ENCODE data around the gene TFPI2.

TFPI2 gene

DNA sequence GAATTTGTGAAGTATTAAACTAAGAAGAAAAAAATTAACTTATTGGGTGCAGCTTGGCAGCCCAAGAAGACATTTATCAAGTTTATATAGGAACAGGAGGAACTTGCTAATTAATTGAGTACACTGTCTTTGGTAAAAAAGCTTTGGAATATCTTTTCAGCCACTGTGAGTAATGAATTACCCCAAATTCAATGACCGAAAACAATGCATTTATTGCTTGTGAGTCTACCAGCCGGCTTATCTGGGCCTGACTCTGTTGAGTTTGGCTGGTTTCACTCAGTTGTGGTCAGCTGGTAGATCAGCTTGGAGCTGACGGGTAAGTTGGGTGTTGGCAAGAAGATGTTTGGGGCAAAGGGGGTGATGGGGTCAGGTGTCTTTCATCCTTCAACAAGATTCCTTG is 42.6 kb upstream of the TFPI2 start:
- TF ChIP-seq, protein P1, sequence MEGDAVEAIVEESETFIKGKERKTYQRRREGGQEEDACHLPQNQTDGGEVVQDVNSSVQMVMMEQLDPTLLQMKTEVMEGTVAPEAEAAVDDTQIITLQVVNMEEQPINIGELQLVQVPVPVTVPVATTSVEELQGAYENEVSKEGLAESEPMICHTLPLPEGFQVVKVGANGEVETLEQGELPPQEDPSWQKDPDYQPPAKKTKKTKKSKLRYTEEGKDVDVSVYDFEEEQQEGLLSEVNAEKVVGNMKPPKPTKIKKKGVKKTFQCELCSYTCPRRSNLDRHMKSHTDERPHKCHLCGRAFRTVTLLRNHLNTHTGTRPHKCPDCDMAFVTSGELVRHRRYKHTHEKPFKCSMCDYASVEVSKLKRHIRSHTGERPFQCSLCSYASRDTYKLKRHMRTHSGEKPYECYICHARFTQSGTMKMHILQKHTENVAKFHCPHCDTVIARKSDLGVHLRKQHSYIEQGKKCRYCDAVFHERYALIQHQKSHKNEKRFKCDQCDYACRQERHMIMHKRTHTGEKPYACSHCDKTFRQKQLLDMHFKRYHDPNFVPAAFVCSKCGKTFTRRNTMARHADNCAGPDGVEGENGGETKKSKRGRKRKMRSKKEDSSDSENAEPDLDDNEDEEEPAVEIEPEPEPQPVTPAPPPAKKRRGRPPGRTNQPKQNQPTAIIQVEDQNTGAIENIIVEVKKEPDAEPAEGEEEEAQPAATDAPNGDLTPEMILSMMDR (IDR thresholded peaks at IDR 0.05; ENCODE audit: low read depth, low read length) = no peak
- TF ChIP-seq EZH2phosphoT487 (IDR thresholded peaks at IDR 0.05; ENCODE audit: low read depth) = no peak
- Histone ChIP-seq H2AFZ (ENCODE audit: low read depth, low read length) (no peak overlapping the region), H3K9me3 (ENCODE audit: insufficient read depth, low read length) (no peaks in the 10 kb centered on the region), H3K36me3 (replicated peaks; ENCODE audit: low read depth, low read length) (no peaks in the 10 kb centered on the region), H3K4me2 (ENCODE audit: low read length) (no peak overlapping the region), H3K4me1 (ENCODE audit: low read length) (no peaks in the 10 kb centered on the region), H4K20me1 (ENCODE audit: insufficient read depth, low read length) (no peaks in the 10 kb centered on the region), H3K27me3 (ENCODE audit: low read depth, low read length) (no peaks in the 10 kb centered on the region), H3K27ac (ENCODE audit: low read length) (no peak overlapping the region), H3K9ac (ENCODE audit: low read length) (no peak overlapping the region), H3K4me3 (ENCODE audit: low read length) (no peak overlapping the region), H3K79me2 (ENCODE audit: low read length) (no peaks in the 10 kb centered on the region)

DNA sequence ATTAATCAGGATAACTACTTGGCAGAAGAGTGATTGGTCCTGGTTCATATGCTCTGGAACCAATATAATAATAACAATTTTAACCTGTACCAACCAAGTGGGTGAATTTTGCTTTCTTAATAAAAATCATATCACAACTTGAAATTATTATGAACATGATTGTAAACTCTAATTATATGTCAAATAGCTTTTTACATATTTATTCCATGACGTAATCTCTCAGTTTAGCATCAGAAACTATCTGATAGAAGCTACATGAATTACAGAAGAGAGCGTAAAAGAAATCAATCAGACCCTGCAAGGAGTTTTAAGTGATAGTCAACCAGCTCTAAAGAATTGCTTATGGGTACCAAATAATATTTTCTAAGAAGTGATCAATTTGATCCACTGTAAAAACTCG is 41.1 kb upstream of the TFPI2 start:
- Histone ChIP-seq H3K4me3 (ENCODE audit: low read length) (no peak overlapping the region), H3K4me2 (ENCODE audit: low read length) (no peak overlapping the region), H3K36me3 (replicated peaks; ENCODE audit: low read depth, low read length) (no peaks in the 10 kb centered on the region), H3K9me3 (ENCODE audit: insufficient read depth, low read length) (no peaks in the 10 kb centered on the region), H3K4me1 (ENCODE audit: low read length) (no peaks in the 10 kb centered on the region), H4K20me1 (ENCODE audit: insufficient read depth, low read length) (no peaks in the 10 kb centered on the region), H3K27ac (ENCODE audit: low read length) (no peak overlapping the region), H3K9ac (ENCODE audit: low read length) (no peak overlapping the region), H2AFZ (ENCODE audit: low read depth, low read length) (no peak overlapping the region), H3K27me3 (ENCODE audit: low read depth, low read length) (no peaks in the 10 kb centered on the region), H3K79me2 (ENCODE audit: low read length) (no peaks in the 10 kb centered on the region)
- TF ChIP-seq, protein P1 (IDR thresholded peaks at IDR 0.05; ENCODE audit: low read depth, low read length) = no peak
- no peak for TF ChIP-seq EZH2phosphoT487 (IDR thresholded peaks at IDR 0.05; ENCODE audit: low read depth)

GRCh38 chr7:93927585-93927984 is 37.0 kb upstream of the TFPI2 start:
- Histone ChIP-seq H3K36me3 (replicated peaks; ENCODE audit: low read depth, low read length) (no peaks in the 10 kb centered on the region), H3K27ac (ENCODE audit: low read length) (no peak overlapping the region), H3K9me3 (ENCODE audit: insufficient read depth, low read length) (no peaks in the 10 kb centered on the region), H2AFZ (ENCODE audit: low read depth, low read length) (no peak overlapping the region), H3K9ac (ENCODE audit: low read length) (no peak overlapping the region), H3K27me3 (ENCODE audit: low read depth, low read length) (no peaks in the 10 kb centered on the region), H3K4me1 (ENCODE audit: low read length) (peaks cover 8% of the 10 kb centered on the region), H3K4me3 (ENCODE audit: low read length) (no peak overlapping the region), H3K79me2 (ENCODE audit: low read length) (no peaks in the 10 kb centered on the region), H3K4me2 (ENCODE audit: low read length) (no peak overlapping the region), H4K20me1 (ENCODE audit: insufficient read depth, low read length) (no peaks in the 10 kb centered on the region)
- TF ChIP-seq, protein P1 (IDR thresholded peaks at IDR 0.05; ENCODE audit: low read depth, low read length) = no peak
- no peak for TF ChIP-seq EZH2phosphoT487 (IDR thresholded peaks at IDR 0.05; ENCODE audit: low read depth)

DNA sequence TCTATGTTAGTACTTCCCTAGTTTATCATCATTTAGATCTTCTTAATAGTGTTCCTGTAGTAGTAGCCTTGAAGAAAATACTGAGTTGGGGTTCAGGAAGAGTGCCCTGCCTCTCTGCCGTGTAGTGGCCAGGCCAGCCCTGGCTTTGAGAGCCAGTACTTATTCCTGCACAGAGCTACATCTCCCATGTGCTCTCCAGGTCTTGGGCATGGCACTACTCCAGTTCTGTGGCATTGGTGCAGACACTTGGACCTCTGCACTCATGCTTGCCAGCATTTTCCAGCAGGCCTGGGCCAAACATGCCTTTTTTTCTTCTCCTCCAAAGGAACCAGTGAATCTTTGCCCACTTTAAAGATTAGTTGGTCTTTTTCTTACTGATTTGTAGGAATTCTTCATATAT is 36.2 kb upstream of the TFPI2 start:
- Histone ChIP-seq H3K4me1 (ENCODE audit: low read length) (peaks cover 8% of the 10 kb centered on the region), H3K27me3 (ENCODE audit: low read depth, low read length) (no peaks in the 10 kb centered on the region), H3K36me3 (replicated peaks; ENCODE audit: low read depth, low read length) (no peaks in the 10 kb centered on the region), H3K4me3 (ENCODE audit: low read length) (no peak overlapping the region), H3K9me3 (ENCODE audit: insufficient read depth, low read length) (no peaks in the 10 kb centered on the region), H4K20me1 (ENCODE audit: insufficient read depth, low read length) (no peaks in the 10 kb centered on the region), H3K27ac (ENCODE audit: low read length) (no peak overlapping the region), H2AFZ (ENCODE audit: low read depth, low read length) (no peak overlapping the region), H3K79me2 (ENCODE audit: low read length) (no peaks in the 10 kb centered on the region), H3K9ac (ENCODE audit: low read length) (no peak overlapping the region), H3K4me2 (ENCODE audit: low read length) (no peak overlapping the region)
- no peak for TF ChIP-seq EZH2phosphoT487 (IDR thresholded peaks at IDR 0.05; ENCODE audit: low read depth)
- TF ChIP-seq, protein P1 (IDR thresholded peaks at IDR 0.05; ENCODE audit: low read depth, low read length) = no peak

All from OCI-LY3 (cell line).